Thymus (tissue), 11 donors: ENCODE data around the gene MRPL54. TPM values are rescaled to one million over a fixed set of nuclear protein-coding genes. Genes with fewer than 3 reads are reported as not detected.
A peak's percentile ranks its signal among the peaks of the same experiment; 100 is the strongest.

Experiments
- DNase-seq, 9 donors: peaks; one replicate each; pipeline ENCODE4 v3.0.0-alpha.2; 2013; ENCODE audit warnings: low spot score in 9 of 9, low read depth in 6 of 9, missing footprints in 1 of 9
- H3K27ac ChIP-seq, 2 donors: one replicate each; pipeline ENCODE4 v1.5.1; 2013; ENCODE audit warnings: control low read depth in 1 of 2, low read depth in 1 of 2, low read length in 1 of 2, mild to moderate bottlenecking in 1 of 2, moderate library complexity in 1 of 2
- H3K27me3 ChIP-seq, 2 donors: one replicate each; pipeline ENCODE4 v1.5.1; 2013; ENCODE audit warnings: low read length in 1 of 2; ENCODE audit not compliant: control insufficient read depth in 2 of 2, insufficient read depth in 1 of 2
- H3K36me3 ChIP-seq, 2 donors: one replicate each; pipeline ENCODE4 v1.5.1; 2013; ENCODE audit warnings: low read length in 1 of 2, mild to moderate bottlenecking in 1 of 2, moderate library complexity in 1 of 2; ENCODE audit not compliant: control insufficient read depth in 2 of 2, insufficient read depth in 2 of 2
- H3K4me1 ChIP-seq, 2 donors: one replicate each; pipeline ENCODE4 v1.5.1; 2013; ENCODE audit warnings: low read length in 2 of 2; ENCODE audit not compliant: control insufficient read depth in 2 of 2, insufficient read depth in 2 of 2
- H3K4me3 ChIP-seq, 2 donors: one replicate each; pipeline ENCODE4 v1.5.1; 2013; ENCODE audit warnings: low read length in 2 of 2, control low read depth in 1 of 2, mild to moderate bottlenecking in 1 of 2
- H3K9me3 ChIP-seq, 2 donors: one replicate each; pipeline ENCODE4 v1.5.1; 2013; ENCODE audit warnings: low read length in 1 of 2, mild to moderate bottlenecking in 1 of 2; ENCODE audit not compliant: control insufficient read depth in 2 of 2, insufficient read depth in 1 of 2
- WGBS: extraction: QIAGEN DNeasy Blood & Tissue Kit; methylation state at CpG from one replicate; pipeline ENCODE4 v1.1.7; 2013; 5-methylcytosine and 5-hydroxymethylcytosine counted together
- polyA plus RNA-seq: library from polyadenylated mRNA; stranded (reverse); fragments of 200-250 nt; gene quantifications from one replicate; pipeline ENCODE4 v1.2.3, GENCODE V29; 2013
- total RNA-seq: library from RNA; stranded (reverse); fragments of 120-200 nt; gene quantifications from one replicate; pipeline ENCODE4 v1.2.4, GENCODE V29; 2013
- donor health status: healthy.

The MRPL54 gene
- total and polyA plus RNA-seq, 2 donors, result 95.9 to 138 TPM

DNA sequence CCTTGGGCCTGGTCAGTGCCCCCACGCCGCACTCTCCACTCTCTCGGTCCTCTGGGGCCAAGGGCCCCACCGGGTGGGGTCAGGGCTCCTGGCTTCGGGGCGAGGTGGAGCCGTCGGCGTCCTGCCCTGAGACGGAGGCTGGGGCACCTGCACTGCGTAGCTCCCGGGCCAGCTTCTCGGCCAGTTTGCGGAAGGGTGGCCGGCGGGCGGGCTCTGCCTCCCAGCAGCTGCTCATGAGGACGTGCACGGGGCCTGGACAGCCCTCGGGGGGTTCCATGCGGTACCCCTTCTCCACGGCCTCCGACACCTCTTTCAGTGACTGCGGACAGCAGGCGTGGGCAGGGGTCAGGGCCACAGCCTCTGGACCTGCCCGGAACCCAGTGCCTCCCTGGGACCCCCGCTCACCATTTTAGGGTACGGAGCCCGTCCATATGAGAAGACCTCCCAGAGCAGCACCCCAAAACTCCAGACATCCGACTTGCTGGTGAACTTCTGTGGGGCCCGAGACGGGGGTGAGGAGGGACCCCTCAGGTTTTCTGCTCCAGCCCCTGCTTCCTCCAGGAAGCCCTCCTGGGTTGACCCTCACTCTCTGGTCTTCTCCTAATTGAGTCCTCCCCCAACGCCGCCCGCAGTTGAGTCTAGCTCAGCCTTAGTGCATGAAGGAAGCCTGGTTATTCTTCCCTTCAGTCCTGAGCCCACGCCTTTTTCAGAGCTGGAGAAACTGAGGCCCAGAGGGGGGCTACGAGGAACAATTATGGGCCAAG lies 15.8 kb downstream of the MRPL54 start:
- no peaks in the 10 kb centered on the region for H3K4me1 ChIP-seq
- no peaks in the 10 kb centered on the region for H3K36me3 ChIP-seq
- H3K9me3 ChIP-seq, result peaks cover 11 to 49% of the 10 kb centered on the region in 2 donors
- H3K4me3 ChIP-seq, result no peak overlapping the region
- no peak overlapping the region for H3K27ac ChIP-seq
- no peak for DNase-seq
- no peaks in the 10 kb centered on the region for H3K27me3 ChIP-seq
- WGBS, result 97% methylated on average over 37 of the region's 37 CpGs

DNA sequence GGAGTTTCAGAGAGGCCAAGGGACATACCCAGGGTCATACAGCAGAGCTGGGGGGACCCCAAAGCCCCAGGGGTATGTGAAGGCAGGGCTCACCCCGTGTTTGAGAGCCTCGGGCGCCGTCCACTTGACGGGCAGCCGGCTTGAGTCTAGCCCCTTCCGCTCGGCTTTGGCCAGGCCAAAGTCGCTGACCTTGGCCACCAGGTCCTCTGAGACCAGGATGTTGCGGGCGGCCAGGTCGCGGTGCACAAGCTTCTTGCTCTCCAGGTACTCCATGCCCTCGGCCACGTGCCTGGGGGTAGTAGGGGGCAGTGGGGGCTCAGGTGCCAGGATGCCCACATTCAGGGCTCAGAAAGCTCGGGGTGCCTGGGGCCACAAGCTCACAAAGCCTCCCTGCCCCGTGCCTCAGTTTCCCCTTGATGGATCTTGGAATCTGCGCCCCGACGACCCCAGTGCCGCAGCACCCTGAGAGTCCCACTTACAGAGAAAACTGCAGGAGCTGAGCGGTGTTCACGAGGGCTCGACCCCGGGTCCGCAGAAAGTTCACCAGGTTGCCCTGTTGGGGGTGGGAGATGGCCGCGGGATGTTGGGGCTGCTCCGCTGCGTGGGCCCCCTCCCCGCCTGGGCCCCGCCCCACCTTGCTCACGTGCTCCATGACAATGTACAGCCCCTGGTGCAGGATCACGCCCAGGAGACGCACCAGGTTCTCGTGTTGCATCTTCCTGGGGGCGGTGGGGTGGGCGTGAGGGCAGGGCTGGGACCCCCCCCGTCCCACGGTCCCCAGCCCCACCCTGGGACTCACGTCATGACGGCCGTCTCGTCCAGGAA lies 16.6 kb downstream of the MRPL54 start:
- Histone ChIP-seq H3K9me3 (peaks cover 11 to 49% of the 10 kb centered on the region in 2 donors), H3K4me3 (no peak overlapping the region), H3K27me3 (peaks cover under 1 to 6% of the 10 kb centered on the region in 2 donors), H3K4me1 (no peaks in the 10 kb centered on the region), H3K27ac (no peak overlapping the region), H3K36me3 (no peaks in the 10 kb centered on the region)
- no peak for DNase-seq
- WGBS, result 91% methylated on average over 44 of the region's 44 CpGs

DNA sequence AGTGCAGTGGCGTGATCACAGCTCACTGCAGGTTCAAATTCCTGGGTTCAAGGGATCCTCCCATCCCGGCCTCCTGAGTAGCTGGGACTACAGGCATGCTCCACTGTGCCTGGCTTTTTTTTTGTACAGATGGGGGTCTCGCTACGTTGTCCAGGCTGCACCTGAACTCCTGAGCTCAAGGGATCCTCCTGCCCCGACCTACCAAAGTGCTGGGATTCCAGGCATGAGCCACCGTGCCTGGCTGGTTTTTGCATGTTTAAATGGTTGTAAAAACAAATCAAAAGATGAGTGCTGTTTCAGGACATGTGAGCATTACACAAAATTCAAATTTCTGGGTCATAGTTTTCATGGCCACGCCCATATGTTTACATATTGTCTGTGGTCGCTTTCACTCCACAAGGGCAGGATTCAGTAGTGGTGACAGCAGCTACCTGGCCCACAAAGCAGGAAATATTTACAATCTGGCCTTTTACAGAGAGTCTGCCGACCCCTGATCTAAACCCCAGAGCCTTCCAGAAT lies 18.4 kb downstream of the MRPL54 start:
- Histone ChIP-seq H3K27me3 (peaks cover 15 to 23% of the 10 kb centered on the region in 2 donors), H3K36me3 (no peaks in the 10 kb centered on the region), H3K27ac (no peak overlapping the region), H3K4me3 (no peak overlapping the region), H3K9me3 (peaks cover 11 to 53% of the 10 kb centered on the region in 2 donors), H3K4me1 (peaks cover 0 to 3% of the 10 kb centered on the region in 2 donors)
- no peak for DNase-seq
- 93% methylated on average over 9 of the region's 9 CpGs for WGBS

DNA sequence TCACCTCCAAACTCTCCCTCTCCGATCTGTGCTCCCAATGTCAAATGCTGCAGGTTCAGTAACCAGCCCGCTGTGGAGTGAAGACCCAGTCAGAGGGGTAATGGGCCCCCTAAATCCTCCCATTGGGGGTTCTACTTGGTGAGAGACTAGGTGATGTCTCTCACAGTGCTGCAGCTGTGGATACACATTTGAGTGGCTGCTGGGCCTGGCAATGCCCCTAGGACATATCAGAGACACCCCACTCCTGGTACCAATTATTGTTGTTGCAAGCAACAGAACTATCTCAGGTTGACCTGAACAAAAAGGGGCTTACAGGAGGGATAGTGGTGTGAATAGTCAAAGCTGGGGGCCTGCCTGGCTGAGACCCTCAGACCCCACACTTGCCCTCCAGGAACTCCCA lies 19.1 kb downstream of the MRPL54 start:
- H3K36me3 ChIP-seq, result no peaks in the 10 kb centered on the region
- H3K27me3 ChIP-seq, result peaks cover 23 to 28% of the 10 kb centered on the region in 2 donors
- H3K4me3 ChIP-seq, result no peak overlapping the region
- H3K9me3 ChIP-seq, result peaks cover 11 to 53% of the 10 kb centered on the region in 2 donors
- H3K27ac ChIP-seq, result no peak overlapping the region
- no peak for DNase-seq
- WGBS, result 98% methylated on average over 2 of the region's 2 CpGs
- H3K4me1 ChIP-seq, result peaks cover 0 to 3% of the 10 kb centered on the region in 2 donors

DNA sequence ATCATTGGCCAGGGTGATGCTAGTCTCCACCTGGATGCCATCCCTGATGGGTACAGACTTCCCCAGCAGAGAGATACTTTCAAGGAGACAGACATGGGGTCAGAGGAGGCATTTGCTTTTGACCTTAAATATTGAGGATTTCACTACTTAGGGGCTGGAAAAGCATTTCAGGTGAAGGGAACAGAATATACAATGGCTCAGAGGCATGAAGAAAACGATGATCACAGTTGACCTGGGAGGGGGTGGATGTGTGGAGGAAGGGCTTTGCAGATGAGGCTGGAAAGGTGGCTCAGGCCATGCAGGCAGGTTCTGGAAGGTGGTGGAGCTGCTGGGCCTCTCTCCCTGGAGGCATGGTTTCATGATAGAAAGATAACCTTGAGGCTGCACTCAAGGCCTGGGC lies 19.8 kb downstream of the MRPL54 start:
- Histone ChIP-seq H3K9me3 (peaks cover 11 to 53% of the 10 kb centered on the region in 2 donors), H3K27ac (no peak overlapping the region), H3K4me3 (no peak overlapping the region), H3K27me3 (peaks cover 28 to 36% of the 10 kb centered on the region in 2 donors), H3K4me1 (peaks cover 0 to 3% of the 10 kb centered on the region in 2 donors), H3K36me3 (no peaks in the 10 kb centered on the region)
- DNase-seq, result no peak
- WGBS, result 94% methylated on average over 1 of the region's 1 CpG

DNA sequence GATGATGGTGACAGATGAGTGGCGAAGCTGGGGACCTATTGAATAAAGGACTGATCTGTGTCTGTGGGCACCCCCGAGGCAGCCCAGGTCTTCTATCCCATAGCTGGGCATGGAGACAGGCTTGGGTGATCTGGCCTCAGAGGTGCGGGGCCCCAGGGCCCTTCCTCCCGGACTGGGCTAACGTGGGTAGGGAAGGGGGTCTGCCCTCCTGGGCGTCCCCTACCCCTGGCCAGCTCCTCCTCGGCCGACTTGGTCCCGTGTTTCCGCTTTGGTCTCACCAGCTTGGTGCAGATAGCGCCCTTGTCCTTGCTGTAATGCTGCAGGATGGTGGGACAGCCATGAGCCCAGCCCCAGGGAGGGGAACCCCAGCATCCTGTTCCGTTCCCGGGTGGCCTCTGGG lies 20.4 kb downstream of the MRPL54 start:
- WGBS, result 92% methylated on average over 13 of the region's 13 CpGs

DNA sequence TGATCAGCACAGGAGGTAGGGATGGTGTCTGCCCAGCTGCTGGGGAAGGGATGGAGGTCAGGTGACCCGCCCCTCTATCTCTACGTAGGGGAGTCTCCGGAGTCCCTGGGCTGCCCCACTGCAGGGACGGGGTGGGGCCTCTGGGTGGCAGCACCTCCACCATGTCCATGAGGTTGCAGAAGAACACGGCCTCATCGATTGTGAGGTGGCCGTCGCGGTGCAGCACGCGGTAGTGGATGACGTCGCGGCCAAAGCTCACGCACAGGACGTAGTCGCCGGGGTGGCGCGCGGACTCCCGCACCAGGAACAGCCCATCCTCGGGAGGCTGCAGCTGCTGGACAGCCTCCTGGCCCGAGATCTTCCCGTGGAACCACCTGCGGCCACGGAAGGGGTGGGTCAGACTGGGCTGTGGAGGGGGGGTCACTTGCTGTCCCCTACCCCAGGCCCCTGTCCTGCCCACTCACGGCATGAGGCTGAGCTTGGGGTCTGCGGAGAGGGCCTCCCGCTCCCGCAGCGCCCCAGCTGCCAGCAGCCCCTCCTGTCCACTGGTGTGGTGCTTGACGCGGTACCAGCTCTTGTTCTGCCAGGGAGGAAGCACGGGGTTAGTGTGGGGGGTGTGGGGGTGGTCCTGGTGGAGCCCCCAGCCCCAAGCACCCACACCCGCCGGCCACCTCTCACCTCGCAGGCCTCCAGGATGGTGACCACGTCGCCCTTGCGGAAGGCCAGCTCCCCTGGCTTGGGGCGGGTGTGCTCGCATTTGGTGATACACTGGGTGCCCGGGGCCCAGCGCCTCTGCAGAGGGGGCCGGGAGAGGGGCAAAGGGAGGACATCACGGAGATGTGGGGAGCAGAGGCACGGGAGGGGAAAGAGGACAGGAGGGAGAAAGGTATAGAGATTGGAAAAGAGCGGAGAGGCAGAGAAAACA lies 21.4 kb downstream of the MRPL54 start:
- Histone ChIP-seq H3K36me3 (no peaks in the 10 kb centered on the region), H3K27me3 (peaks cover 31 to 39% of the 10 kb centered on the region in 2 donors), H3K27ac (no peak overlapping the region), H3K4me1 (peaks cover 0 to 3% of the 10 kb centered on the region in 2 donors), H3K9me3 (peaks cover 11 to 41% of the 10 kb centered on the region in 2 donors), H3K4me3 (no peak overlapping the region)
- DNase-seq, result no peak
- 96% methylated on average over 49 of the region's 49 CpGs for WGBS

More for the DNA sequence above, 20.4 kb downstream of the MRPL54 start:
- Histone ChIP-seq H3K9me3 (peaks cover 11 to 51% of the 10 kb centered on the region in 2 donors), H3K4me1 (peaks cover 0 to 3% of the 10 kb centered on the region in 2 donors), H3K36me3 (no peaks in the 10 kb centered on the region), H3K27ac (no peak overlapping the region), H3K4me3 (no peak overlapping the region), H3K27me3 (peaks cover 31 to 39% of the 10 kb centered on the region in 2 donors)
- DNase-seq, result no peak

DNA sequence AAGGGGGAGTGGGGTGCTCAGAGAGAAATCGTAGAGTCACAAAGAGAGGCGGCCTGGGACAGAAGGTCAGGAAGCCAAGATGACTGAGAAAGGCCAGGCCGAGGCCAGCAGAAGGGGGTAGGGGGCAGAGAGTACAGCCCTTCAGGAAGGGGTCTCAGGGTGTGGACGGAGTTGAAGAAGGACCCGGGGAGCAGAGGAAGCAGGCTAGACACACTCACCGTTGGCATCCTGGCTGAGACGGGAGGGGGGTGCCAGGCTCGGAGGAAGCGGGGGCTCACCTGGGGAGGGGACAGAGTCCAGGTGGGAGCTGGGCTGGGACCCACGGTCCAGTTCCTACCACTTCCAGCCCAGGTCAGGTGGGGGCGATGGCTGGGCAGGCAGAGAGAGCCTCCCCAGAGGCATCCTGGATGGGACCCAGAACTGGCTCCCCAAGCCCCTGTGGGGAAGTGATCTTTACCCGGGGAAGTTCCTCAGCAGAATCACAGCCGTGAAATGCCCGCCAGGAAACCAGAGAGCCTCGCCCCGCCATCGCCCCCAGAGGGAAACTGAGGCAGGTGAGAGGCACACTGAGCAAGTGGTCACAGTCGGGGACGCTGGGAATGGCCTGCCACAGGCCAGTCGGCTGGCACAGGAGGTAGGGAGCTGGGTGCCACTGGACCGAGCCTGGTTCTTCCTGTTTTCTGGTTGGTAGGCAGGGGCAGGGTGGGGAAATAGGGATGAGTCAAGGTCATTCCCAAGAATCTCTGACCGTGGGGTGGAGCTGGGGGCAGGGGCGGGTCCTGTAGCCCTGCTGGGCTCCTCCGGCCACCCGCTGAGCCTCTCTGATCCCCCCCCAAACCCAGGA lies 22.3 kb downstream of the MRPL54 start:
- Histone ChIP-seq H3K4me1 (peaks cover 0 to 3% of the 10 kb centered on the region in 2 donors), H3K36me3 (no peaks in the 10 kb centered on the region), H3K4me3 (peak overlapping the region; percentile 18 to 53), H3K9me3 (peaks cover 11 to 32% of the 10 kb centered on the region in 2 donors), H3K27ac (no peak overlapping the region), H3K27me3 (peaks cover 31 to 43% of the 10 kb centered on the region in 2 donors)
- no peak for DNase-seq
- 52% methylated on average over 25 of the region's 25 CpGs for WGBS
